RWPE1 (cell line): ENCODE results near the gene MINDY3.

Experiments
- CTCF ChIA-PET: fragments of 350-600 bp; sonication (Branson Sonifier 250); formaldehyde crosslinking; extraction: SDS; loops from one replicate; lab custom pipeline; 2021; lab: Yijun Ruan, JAX
- POLR2A ChIA-PET: fragments of 400-600 bp; formaldehyde crosslinking; extraction: SDS; loops from one replicate; lab custom pipeline; 2020; ENCODE audit warnings: antibody characterized with exemption; ENCODE audit not compliant: low non-redundant PET; lab: Yijun Ruan, JAX
- DNase-seq: peaks from one replicate; pipeline ENCODE4 v3.0.0; 2012; ENCODE audit warnings: low spot score
- H3K27ac ChIP-seq: fragments of 450-650 bp; 2 replicates; pipeline ENCODE4 v1.5.1; 2017
- CTCF ChIP-seq: fragments of 450-650 bp; conservative IDR thresholded peaks from 2 replicates; pipeline ENCODE4 v1.5.1; 2017; ENCODE audit warnings: low read depth, mild to moderate bottlenecking

The MINDY3 gene

GRCh38 chr10:15744217-15744865 is 116.0 kb downstream of the MINDY3 start:
- H3K27ac ChIP-seq: no peak overlapping the region
- DNase-seq: peak; percentile 32
- TF ChIP-seq CTCF: peak; percentile 23; the same call in 1 of the 2 replicates
- POLR2A ChIA-PET: no interaction called here
- CTCF ChIA-PET: no interaction called here

GRCh38 chr10:15743443-15743842 is 116.9 kb downstream of the MINDY3 start:
- DNase-seq: no peak
- ChIA-PET CTCF (no interaction called here), POLR2A (no interaction called here)

GRCh38 chr10:15742836-15743235 is 117.5 kb downstream of the MINDY3 start:
- POLR2A ChIA-PET: no interaction called here
- no peak for TF ChIP-seq CTCF
- H3K27ac ChIP-seq: no peak overlapping the region
- DNase-seq: no peak
- CTCF ChIA-PET: no interaction called here

More at GRCh38 chr10:15743443-15743842, 116.9 kb downstream of the MINDY3 start:
- no peak overlapping the region for H3K27ac ChIP-seq
- no peak for TF ChIP-seq CTCF

GRCh38 chr10:15742102-15742501 is 118.2 kb downstream of the MINDY3 start:
- H3K27ac ChIP-seq: no peak overlapping the region
- ChIA-PET CTCF (no interaction called here), POLR2A (no interaction called here)
- TF ChIP-seq CTCF: no peak
- DNase-seq: no peak

GRCh38 chr10:15741581-15741980 is 118.7 kb downstream of the MINDY3 start:
- POLR2A ChIA-PET: no interaction called here
- CTCF ChIA-PET: no interaction called here
- no peak overlapping the region for H3K27ac ChIP-seq
- no peak for TF ChIP-seq CTCF
- no peak for DNase-seq

- ChIA-PET POLR2A (no interaction called here), CTCF (no interaction called here)
- no peak for DNase-seq
- H3K27ac ChIP-seq: no peak overlapping the region
- TF ChIP-seq CTCF: no peak
Observed at GRCh38 chr10:15740261-15740660, 120.0 kb downstream of the MINDY3 start.
